Activated naive CD8-positive, alpha-beta T cell treated with anti-CD3 and anti-CD28 coated beads, Interleukin-2, amount 50 U/mL, for 24 hours (primary cell): Measurements from ENCODE around the gene DGLUCY.
"Not testable (repeated sequence)": the region's sequence is repeated elsewhere in the genome, so short reads cannot be mapped to it uniquely, and the experiment has no call there.

Source experiments
- ATAC-seq: fragments of 150-1000 bp; cut with Tn5 transposase; one replicate; pipeline ENCODE4 v1.10.0; 2021
- DNase-seq: peaks from one replicate; pipeline ENCODE4 v3.0.0; 2021
- H3K27ac Mint-ChIP-seq: one replicate; pipeline ENCODE4 v1.8.0; 2021; ENCODE audit warnings: mild to moderate bottlenecking, mixed read lengths
- H3K27me3 Mint-ChIP-seq: one replicate; pipeline ENCODE4 v1.8.0; 2021; ENCODE audit warnings: mixed read lengths
- H3K36me3 Mint-ChIP-seq: one replicate; pipeline ENCODE4 v1.8.0; 2021; ENCODE audit warnings: low read depth, mixed read lengths
- H3K4me1 Mint-ChIP-seq: one replicate; pipeline ENCODE4 v1.8.0; 2021; ENCODE audit warnings: mixed read lengths
- H3K4me3 Mint-ChIP-seq: one replicate; pipeline ENCODE4 v1.8.0; 2021; ENCODE audit warnings: mild to moderate bottlenecking, moderate library complexity, mixed read lengths
- H3K9me3 Mint-ChIP-seq: one replicate; pipeline ENCODE4 v1.8.0; 2021; ENCODE audit warnings: mixed read lengths

Gene DGLUCY

DNA sequence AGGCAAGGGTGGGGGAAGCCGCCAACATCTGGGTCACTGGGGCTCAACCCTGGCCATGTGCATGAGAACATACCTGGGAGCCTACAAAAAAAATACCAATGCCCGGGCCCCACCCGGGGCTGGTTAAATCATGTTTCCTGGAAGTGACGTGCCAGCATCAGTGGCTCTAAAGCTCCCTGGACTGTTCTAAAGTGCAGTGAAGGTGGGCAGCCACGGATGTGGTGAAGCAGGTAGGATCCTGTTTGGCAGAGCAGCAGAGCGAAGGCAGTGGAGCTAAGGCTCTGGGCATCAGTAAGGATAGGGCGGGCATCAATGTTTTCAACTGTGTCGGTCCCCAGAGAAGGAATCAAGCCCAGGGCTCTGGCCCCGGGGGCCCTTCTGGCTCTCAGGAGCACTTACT lies 131.2 kb downstream of the DGLUCY start:
- DNase-seq: peak; percentile 72
- H3K4me1 Mint-ChIP-seq: peaks cover 96% of the 10 kb centered on the region
- no peaks in the 10 kb centered on the region for H3K27me3 Mint-ChIP-seq
- H3K4me3 Mint-ChIP-seq: peak overlapping the region; percentile 78
- H3K27ac Mint-ChIP-seq: peak overlapping the region; percentile 80
- ATAC-seq: peak; percentile 16
- H3K36me3 Mint-ChIP-seq: peaks cover 13% of the 10 kb centered on the region
- H3K9me3 Mint-ChIP-seq: peaks cover 5% of the 10 kb centered on the region

DNA sequence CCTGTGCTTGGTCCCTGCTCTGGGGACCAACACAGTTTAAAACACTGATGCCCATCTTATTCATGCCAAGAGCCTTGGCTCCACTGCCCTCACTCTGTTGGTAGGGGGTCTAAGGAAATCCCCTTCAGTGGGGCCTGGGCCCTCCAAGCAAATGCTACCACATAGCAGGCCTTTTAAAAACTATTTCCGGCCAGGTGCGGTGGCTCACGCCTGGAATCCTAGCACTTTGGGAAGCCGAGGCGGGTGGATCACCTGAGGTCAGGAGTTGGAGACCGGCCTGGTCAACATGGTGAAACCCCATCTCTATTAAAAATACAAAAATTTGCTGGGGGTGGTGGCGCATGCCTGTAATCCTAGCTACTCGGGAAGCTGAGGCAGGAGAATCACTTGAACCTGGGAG lies 131.7 kb downstream of the DGLUCY start:
- not testable (repeated sequence) for H3K27me3 Mint-ChIP-seq, DNase-seq, H3K9me3 Mint-ChIP-seq, ATAC-seq
- peaks cover 96% of the 10 kb centered on the region for H3K4me1 Mint-ChIP-seq
- H3K4me3 Mint-ChIP-seq: peak overlapping the region; percentile 78
- H3K27ac Mint-ChIP-seq: peak overlapping the region; percentile 80
- peaks cover 13% of the 10 kb centered on the region for H3K36me3 Mint-ChIP-seq

- Mint-ChIP-seq H3K36me3 (peaks cover 11% of the 10 kb centered on the region), H3K4me3 (peak overlapping the region; percentile 78), H3K27ac (peak overlapping the region; percentile 80), H3K9me3 (peaks cover 5% of the 10 kb centered on the region), H3K4me1 (peaks cover 96% of the 10 kb centered on the region), H3K27me3 (no peaks in the 10 kb centered on the region)
- ATAC-seq (peak; percentile 45), DNase-seq (peak; percentile 56)
Observed at GRCh38 chr14:91246051-91246852, 132.4 kb downstream of the DGLUCY start.

DNA sequence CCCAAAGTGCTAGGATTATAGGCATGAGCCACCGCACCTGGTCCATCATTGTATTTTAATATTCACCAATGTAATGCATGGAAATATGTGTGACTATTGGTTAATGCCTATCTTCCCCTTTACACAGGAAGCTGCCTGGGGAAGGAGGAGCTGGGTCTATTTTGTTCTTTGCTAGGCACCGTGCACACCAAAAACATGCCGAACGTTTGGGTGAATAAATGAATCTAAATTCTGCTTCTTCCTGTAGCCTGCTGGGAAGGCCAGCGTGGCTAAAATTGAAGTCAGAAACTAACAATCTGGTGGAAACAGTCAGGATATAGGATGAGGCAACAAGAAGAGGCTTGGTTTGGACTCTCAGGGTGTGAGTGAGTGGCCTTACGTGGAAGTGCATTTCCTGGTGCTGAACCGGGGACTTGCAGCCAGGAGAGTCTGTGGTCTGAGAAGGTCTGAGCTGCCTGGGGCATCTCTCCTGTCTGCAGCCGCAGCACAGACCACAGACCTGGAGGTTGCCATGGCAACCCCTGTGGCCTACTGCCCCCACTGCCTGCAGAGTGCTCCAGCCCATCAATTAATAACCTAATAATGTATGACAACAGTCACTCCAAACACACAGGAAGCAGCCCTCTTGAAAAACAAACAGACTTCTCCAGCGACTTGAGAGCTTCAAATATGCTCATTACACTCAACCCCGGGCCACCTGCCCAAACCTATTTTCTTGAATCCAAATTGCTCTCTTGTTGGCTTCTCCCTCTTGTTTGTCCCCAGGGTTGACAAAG lies 136.2 kb downstream of the DGLUCY start:
- Mint-ChIP-seq H3K27ac (peak overlapping the region; percentile 78), H3K4me1 (peaks cover 87% of the 10 kb centered on the region), H3K4me3 (peak overlapping the region; percentile 47), H3K36me3 (peaks cover 10% of the 10 kb centered on the region), H3K9me3 (peaks cover 5% of the 10 kb centered on the region), H3K27me3 (no peaks in the 10 kb centered on the region)
- ATAC-seq (no peak), DNase-seq (no peak)

DNA sequence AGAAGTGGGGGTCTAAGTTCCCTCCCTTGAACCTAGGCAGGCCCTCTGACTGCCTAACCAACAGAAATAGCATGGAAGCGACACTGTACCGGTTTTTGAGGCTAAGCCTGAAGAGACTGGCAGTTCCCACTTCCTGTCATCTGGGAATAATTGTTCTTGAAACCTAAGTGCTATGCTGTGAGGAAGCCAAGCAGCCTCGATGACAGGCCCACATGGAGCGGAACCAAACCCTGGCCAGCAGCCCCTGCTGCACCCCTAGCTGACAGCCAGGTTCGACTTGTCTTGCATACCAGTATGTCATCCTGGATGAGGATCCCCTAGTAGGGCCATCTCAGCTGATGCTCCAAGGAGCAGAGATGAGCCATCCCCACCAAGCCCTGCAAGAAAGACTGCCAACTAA lies 137.0 kb downstream of the DGLUCY start:
- Mint-ChIP-seq H3K27ac (peak overlapping the region; percentile 29), H3K4me3 (no peak overlapping the region), H3K36me3 (peaks cover 10% of the 10 kb centered on the region), H3K9me3 (peaks cover 5% of the 10 kb centered on the region), H3K27me3 (no peaks in the 10 kb centered on the region), H3K4me1 (peaks cover 81% of the 10 kb centered on the region)
- ATAC-seq (no peak), DNase-seq (no peak)

DNA sequence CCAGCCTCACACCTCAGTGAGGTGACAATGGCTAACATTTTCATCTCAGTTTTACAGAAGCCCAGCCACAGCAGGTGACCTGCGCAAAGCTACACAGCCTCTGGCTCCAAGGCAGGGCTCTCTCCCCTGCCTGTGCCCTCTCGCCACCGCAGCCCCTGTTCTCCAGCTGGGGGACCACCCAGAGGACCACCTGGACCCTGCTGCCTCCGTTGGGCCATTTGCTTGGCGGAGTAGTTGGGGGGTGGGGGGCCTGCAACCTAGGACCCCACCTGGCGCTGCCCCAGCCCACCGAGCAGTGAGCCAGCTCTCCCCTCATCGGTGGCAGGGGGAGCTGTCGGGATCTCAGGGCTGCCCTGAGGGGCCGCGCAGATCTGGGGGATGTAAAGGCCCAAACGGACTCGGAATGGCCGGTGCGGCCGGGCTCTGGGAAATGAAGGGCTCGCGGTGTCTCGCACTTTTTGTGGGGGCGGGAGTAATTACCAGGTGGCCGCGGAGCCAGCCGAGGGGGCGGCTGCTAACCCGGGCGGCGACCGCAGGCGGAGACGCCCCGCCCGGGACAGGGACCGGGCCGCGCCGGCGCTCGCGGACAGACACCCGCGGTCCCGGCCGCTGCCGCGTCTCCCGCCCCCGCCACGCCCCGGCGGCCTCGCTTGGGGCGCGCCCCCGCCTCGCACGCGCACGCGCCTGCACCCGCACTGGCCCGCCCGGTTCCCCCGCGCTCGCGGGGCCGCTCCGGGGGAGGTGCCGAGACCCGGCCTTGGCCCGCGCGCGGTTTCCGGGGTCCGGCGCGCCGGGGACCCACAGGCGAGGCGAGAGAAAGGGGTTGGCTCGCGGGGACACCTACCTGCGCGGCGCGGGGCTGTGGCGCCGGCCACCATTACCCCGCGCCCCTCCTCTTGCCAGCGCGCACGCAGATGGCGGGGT lies 139.3 kb downstream of the DGLUCY start:
- DNase-seq (no peak), ATAC-seq (peak; percentile 13)
- no peaks in the 10 kb centered on the region for H3K9me3 Mint-ChIP-seq
- no peak overlapping the region for H3K27ac Mint-ChIP-seq
- H3K4me3 Mint-ChIP-seq: peak overlapping the region; percentile 36
- H3K36me3 Mint-ChIP-seq: peaks cover 3% of the 10 kb centered on the region
- H3K4me1 Mint-ChIP-seq: peaks cover 71% of the 10 kb centered on the region
- H3K27me3 Mint-ChIP-seq: no peaks in the 10 kb centered on the region

- Mint-ChIP-seq H3K27ac (peak overlapping the region; percentile 60), H3K27me3 (no peaks in the 10 kb centered on the region), H3K4me3 (peak overlapping the region; percentile 67), H3K4me1 (peaks cover 70% of the 10 kb centered on the region), H3K9me3 (no peaks in the 10 kb centered on the region), H3K36me3 (peaks cover 3% of the 10 kb centered on the region)
- DNase-seq (no peak), ATAC-seq (no peak)
Observed at GRCh38 chr14:91253795-91254323, 140.0 kb downstream of the DGLUCY start.

- H3K27me3 Mint-ChIP-seq: no peaks in the 10 kb centered on the region
- H3K27ac Mint-ChIP-seq: peak overlapping the region; percentile 60
- ATAC-seq: peak; percentile 23
- no peaks in the 10 kb centered on the region for H3K9me3 Mint-ChIP-seq
- H3K36me3 Mint-ChIP-seq: peaks cover 3% of the 10 kb centered on the region
- peaks cover 69% of the 10 kb centered on the region for H3K4me1 Mint-ChIP-seq
- H3K4me3 Mint-ChIP-seq: peak overlapping the region; percentile 67
- no peak for DNase-seq
Observed at GRCh38 chr14:91254461-91254860, 140.6 kb downstream of the DGLUCY start.

GRCh38 chr14:91255026-91255695 lies 141.3 kb downstream of the DGLUCY start:
- no peak overlapping the region for H3K27ac Mint-ChIP-seq
- H3K4me1 Mint-ChIP-seq: peaks cover 69% of the 10 kb centered on the region
- H3K36me3 Mint-ChIP-seq: peaks cover 3% of the 10 kb centered on the region
- no peak for DNase-seq
- H3K4me3 Mint-ChIP-seq: no peak overlapping the region
- no peak for ATAC-seq
- no peaks in the 10 kb centered on the region for H3K9me3 Mint-ChIP-seq
- no peaks in the 10 kb centered on the region for H3K27me3 Mint-ChIP-seq

- H3K9me3 Mint-ChIP-seq: no peaks in the 10 kb centered on the region
- peaks cover 3% of the 10 kb centered on the region for H3K36me3 Mint-ChIP-seq
- H3K4me3 Mint-ChIP-seq: no peak overlapping the region
- no peaks in the 10 kb centered on the region for H3K27me3 Mint-ChIP-seq
- ATAC-seq: no peak
- H3K4me1 Mint-ChIP-seq: peaks cover 69% of the 10 kb centered on the region
- no peak overlapping the region for H3K27ac Mint-ChIP-seq
- DNase-seq: no peak
Observed at GRCh38 chr14:91256661-91257060, 142.8 kb downstream of the DGLUCY start.

- Mint-ChIP-seq H3K4me1 (peaks cover 67% of the 10 kb centered on the region), H3K4me3 (no peak overlapping the region), H3K27ac (no peak overlapping the region), H3K27me3 (no peaks in the 10 kb centered on the region), H3K9me3 (no peaks in the 10 kb centered on the region), H3K36me3 (no peaks in the 10 kb centered on the region)
- ATAC-seq (no peak), DNase-seq (no peak)
Observed at GRCh38 chr14:91257328-91258010, 143.6 kb downstream of the DGLUCY start.

- no peaks in the 10 kb centered on the region for H3K9me3 Mint-ChIP-seq
- H3K4me1 Mint-ChIP-seq: peaks cover 67% of the 10 kb centered on the region
- H3K27me3 Mint-ChIP-seq: peaks cover under 1% of the 10 kb centered on the region
- DNase-seq (no peak), ATAC-seq (no peak)
- no peak overlapping the region for H3K4me3 Mint-ChIP-seq
- no peaks in the 10 kb centered on the region for H3K36me3 Mint-ChIP-seq
- peak overlapping the region; percentile 8 for H3K27ac Mint-ChIP-seq
Observed at GRCh38 chr14:91258011-91258618, 144.2 kb downstream of the DGLUCY start.

DNA sequence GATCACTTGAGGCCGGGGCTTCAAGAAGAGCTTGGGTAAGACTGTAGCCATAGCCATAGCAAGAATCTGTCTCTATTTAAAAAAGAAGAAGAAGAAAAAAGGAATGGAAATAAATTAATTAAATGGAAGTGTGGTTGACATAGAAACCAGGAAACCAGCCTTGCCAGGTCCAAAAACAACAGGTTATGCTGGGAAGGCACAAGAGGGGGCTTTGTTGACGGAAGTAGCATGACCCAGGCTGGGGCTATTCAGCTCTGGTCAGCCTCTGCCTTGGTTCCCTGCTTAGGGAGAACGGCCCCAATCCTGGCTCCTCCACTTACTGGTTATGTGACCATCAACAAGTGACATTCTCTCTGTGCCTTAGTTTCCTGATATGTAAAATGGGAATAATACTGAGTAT lies 145.0 kb downstream of the DGLUCY start:
- no peak overlapping the region for H3K4me3 Mint-ChIP-seq
- peaks cover 3% of the 10 kb centered on the region for H3K27me3 Mint-ChIP-seq
- DNase-seq (no peak), ATAC-seq (no peak)
- peaks cover 73% of the 10 kb centered on the region for H3K4me1 Mint-ChIP-seq
- no peak overlapping the region for H3K27ac Mint-ChIP-seq
- H3K9me3 Mint-ChIP-seq: no peaks in the 10 kb centered on the region
- no peaks in the 10 kb centered on the region for H3K36me3 Mint-ChIP-seq
